Measurements from ENCODE around the gene FNDC3A. TPM values are rescaled to one million over a fixed set of nuclear protein-coding genes. Genes with fewer than 3 reads are reported as not detected.

The FNDC3A gene
- polyA plus RNA-seq, 1 experiment: 82.1 TPM

DNA sequence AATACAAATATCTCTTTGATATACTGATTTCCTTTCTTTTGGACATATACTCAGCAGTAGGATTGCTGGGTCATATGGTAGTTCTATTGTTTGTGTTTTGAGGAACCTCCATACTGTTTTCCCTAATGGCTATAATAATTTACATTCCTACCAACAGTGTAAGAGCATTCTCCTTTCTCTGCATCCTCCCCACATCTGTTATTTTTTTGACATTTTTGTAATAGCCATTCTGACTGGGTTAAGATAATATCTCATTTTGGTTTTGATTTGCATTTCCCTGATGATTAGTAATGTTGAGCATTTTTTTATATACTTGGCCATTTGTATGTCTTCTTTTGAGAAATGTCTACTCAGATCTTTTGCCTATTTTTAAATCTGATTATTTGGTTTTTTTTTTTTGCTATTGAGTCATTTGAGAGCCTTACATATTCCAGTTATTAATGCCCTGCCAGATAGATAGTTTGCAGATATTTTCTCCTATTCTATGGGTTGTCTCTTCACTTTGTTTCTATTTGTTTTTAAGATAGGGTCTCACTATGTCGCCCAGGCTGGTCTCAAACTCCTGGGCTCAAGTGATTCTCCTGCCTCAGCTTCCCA, 95.7 kb downstream of the FNDC3A start:
- H3K27me3 ChIP-seq (ENCODE audit: control insufficient read depth, insufficient read depth, low read length): no peaks in the 10 kb centered on the region
- ChIA-PET CTCF (interaction anchor here (0.7 to 0.9 kb wide), 2 partner anchors 8 to 28 kb away, joined by 3 read pairs; no protein-coding TSS in a partner anchor), POLR2A (no interaction called here)
- TF ChIP-seq, protein P1, sequence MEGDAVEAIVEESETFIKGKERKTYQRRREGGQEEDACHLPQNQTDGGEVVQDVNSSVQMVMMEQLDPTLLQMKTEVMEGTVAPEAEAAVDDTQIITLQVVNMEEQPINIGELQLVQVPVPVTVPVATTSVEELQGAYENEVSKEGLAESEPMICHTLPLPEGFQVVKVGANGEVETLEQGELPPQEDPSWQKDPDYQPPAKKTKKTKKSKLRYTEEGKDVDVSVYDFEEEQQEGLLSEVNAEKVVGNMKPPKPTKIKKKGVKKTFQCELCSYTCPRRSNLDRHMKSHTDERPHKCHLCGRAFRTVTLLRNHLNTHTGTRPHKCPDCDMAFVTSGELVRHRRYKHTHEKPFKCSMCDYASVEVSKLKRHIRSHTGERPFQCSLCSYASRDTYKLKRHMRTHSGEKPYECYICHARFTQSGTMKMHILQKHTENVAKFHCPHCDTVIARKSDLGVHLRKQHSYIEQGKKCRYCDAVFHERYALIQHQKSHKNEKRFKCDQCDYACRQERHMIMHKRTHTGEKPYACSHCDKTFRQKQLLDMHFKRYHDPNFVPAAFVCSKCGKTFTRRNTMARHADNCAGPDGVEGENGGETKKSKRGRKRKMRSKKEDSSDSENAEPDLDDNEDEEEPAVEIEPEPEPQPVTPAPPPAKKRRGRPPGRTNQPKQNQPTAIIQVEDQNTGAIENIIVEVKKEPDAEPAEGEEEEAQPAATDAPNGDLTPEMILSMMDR (IDR thresholded peaks at IDR 0.05; ENCODE audit: low read depth, low read length): no peak
- no peak overlapping the region for H3K27ac ChIP-seq (ENCODE audit: low read depth, low read length)
- H3K4me3 ChIP-seq (ENCODE audit: low read depth, low read length): no peak overlapping the region
- DNase-seq (ENCODE audit: low read depth, low spot score): no peak
- no peaks in the 10 kb centered on the region for H3K9me3 ChIP-seq (ENCODE audit: control insufficient read depth, insufficient read depth, low read length)

- H3K4me3 ChIP-seq (ENCODE audit: low read depth, low read length): no peak overlapping the region
- TF ChIP-seq, protein P1 (IDR thresholded peaks at IDR 0.05; ENCODE audit: low read depth, low read length): no peak
- no peaks in the 10 kb centered on the region for H3K9me3 ChIP-seq (ENCODE audit: control insufficient read depth, insufficient read depth, low read length)
- H3K27me3 ChIP-seq (ENCODE audit: control insufficient read depth, insufficient read depth, low read length): no peaks in the 10 kb centered on the region
- H3K27ac ChIP-seq (ENCODE audit: low read depth, low read length): peak overlapping the region; percentile 71
- ChIA-PET POLR2A (interaction anchor here (0.6 kb wide), 1 partner anchor 18 kb away, joined by 5 read pairs; no protein-coding TSS in a partner anchor), CTCF (interaction anchor here (0.6 kb wide), 1 partner anchor 14 kb away, joined by 3 read pairs; no protein-coding TSS in a partner anchor)
- DNase-seq (ENCODE audit: low read depth, low spot score): peak; percentile 84
Measured at GRCh38 chr13:49082653-49083536, 107.2 kb downstream of the FNDC3A start.

DNA sequence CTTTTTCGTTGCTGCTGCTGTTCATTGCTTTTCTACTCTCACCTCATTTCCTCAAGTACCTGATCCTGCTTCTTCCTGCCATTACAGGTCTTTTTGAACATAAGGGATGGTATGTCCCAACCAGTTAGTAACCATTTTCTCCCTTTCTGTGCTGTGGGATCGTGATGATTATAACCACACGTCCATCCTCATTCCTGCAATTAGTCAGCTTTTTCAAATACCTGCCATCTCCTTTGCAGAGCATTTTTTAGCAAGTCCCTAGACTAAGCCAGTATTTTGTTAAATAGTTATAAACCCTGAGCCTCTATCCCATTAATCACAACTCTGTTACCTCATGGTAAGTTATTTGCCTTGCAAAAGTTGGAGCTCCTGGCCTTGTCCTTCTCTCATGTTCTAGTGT, 109.2 kb downstream of the FNDC3A start:
- TF ChIP-seq, protein P1 (IDR thresholded peaks at IDR 0.05; ENCODE audit: low read depth, low read length): no peak
- CTCF ChIA-PET: no interaction called here
- H3K4me3 ChIP-seq (ENCODE audit: low read depth, low read length): no peak overlapping the region
- H3K27ac ChIP-seq (ENCODE audit: low read depth, low read length): no peak overlapping the region
- no peaks in the 10 kb centered on the region for H3K27me3 ChIP-seq (ENCODE audit: control insufficient read depth, insufficient read depth, low read length)
- H3K9me3 ChIP-seq (ENCODE audit: control insufficient read depth, insufficient read depth, low read length): no peaks in the 10 kb centered on the region
- POLR2A ChIA-PET: no interaction called here
- DNase-seq (ENCODE audit: low read depth, low spot score): no peak

DNA sequence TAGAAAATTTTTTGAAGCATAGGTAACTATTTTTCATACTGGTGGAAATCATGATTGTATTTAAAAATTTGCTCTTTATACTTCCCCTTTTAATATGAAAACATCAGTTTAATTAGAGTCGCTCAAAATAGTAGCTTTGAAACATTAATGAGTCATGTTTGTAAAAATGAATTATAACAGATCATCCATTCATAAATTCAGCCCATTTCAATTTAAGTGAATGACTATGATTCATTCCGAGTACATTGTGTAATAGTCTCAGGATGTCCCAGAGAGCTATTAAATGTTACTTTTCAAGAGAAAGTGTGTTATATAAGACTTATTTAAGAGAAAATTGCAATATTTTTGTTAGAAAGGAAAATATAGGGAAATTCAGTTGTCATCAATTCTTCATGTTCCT, 111.0 kb downstream of the FNDC3A start:
- DNase-seq (ENCODE audit: low read depth, low spot score): no peak
- Histone ChIP-seq H3K27ac (ENCODE audit: low read depth, low read length) (no peak overlapping the region), H3K9me3 (ENCODE audit: control insufficient read depth, insufficient read depth, low read length) (no peaks in the 10 kb centered on the region), H3K4me3 (ENCODE audit: low read depth, low read length) (no peak overlapping the region), H3K27me3 (ENCODE audit: control insufficient read depth, insufficient read depth, low read length) (no peaks in the 10 kb centered on the region)
- ChIA-PET POLR2A (no interaction called here), CTCF (no interaction called here)
- TF ChIP-seq, protein P1 (IDR thresholded peaks at IDR 0.05; ENCODE audit: low read depth, low read length): no peak

GRCh38 chr13:49093376-49093775, 117.7 kb downstream of the FNDC3A start:
- TF ChIP-seq, protein P1 (IDR thresholded peaks at IDR 0.05; ENCODE audit: low read depth, low read length): no peak
- ChIA-PET POLR2A (no interaction called here), CTCF (no interaction called here)
- DNase-seq (ENCODE audit: low read depth, low spot score): no peak
- H3K4me3 ChIP-seq (ENCODE audit: low read depth, low read length): no peak overlapping the region
- H3K27ac ChIP-seq (ENCODE audit: low read depth, low read length): no peak overlapping the region
- H3K27me3 ChIP-seq (ENCODE audit: control insufficient read depth, insufficient read depth, low read length): no peaks in the 10 kb centered on the region
- H3K9me3 ChIP-seq (ENCODE audit: control insufficient read depth, insufficient read depth, low read length): no peaks in the 10 kb centered on the region

Data from AG04450 (cell line).